D341Med (cell line): ENCODE data around the gene SIM2.
A peak's percentile ranks its signal among the peaks of the same experiment; 100 is the strongest.
"Not testable (repeated sequence)": the region's sequence is repeated elsewhere in the genome, so short reads cannot be mapped to it uniquely, and the experiment has no call there.

Experiments used
- DNase-seq: peaks from one replicate; pipeline ENCODE4 v3.0.0; 2012; ENCODE audit warnings: low spot score

The SIM2 gene

GRCh38 chr21:36698981-36699545 is at the start of gene SIM2:
TSS of gene SIM2 (plus strand) at chr21:36699115. CDS start at chr21:36699747, 632 bp downstream.
- peak; percentile 72 for DNase-seq

- DNase-seq, result no peak
Measured at GRCh38 chr21:36654324-36654723, 44.6 kb upstream of the SIM2 start.

DNA sequence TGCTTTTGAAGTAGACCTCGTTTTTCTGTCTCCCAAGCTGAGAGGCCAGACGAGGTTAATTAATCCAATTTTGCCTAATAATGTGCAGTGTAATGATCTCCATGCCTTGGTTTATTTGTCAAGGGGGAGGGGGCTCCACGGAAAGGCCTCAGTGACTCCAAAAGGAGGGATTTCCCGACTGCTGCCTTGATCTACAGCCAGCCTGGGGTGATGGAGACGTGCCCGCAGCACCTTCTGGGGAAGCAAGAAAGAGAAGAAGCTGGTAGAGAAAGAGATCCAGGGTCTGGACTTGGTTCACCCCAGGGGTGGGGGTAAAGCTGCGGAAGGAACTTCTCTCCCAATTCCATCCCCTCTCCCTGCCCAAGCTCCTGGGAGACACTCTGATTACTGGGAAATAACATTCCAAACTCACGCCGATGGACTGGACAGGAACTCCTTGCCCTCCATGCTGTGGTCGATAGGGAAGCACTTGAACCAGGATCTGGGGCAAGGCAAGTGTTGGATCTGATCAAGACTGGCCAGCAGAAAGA is 44.1 kb upstream of the SIM2 start:
- DNase-seq, result no peak

DNA sequence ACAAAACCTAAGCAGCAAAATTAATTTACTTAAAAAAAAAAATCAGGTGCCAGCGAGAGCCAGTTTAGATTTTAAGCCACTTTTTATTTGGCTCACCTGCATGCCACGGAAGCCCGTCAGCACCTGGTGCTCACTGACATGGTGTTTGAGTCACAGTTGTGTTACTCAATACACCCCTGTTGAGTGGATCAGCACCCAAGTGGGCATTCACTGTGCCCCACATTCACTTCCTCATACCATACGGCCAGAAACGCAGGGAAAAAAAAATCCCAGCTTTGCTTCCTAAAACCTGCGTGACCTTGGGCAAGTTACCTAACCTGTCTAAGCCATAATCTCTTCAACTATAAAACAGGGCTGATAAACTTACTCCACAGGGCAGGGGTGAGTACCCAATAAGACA is 42.8 kb upstream of the SIM2 start:
- DNase-seq, result no peak

GRCh38 chr21:36657290-36657689 is 41.6 kb upstream of the SIM2 start:
- DNase-seq, result not testable (repeated sequence)

GRCh38 chr21:36657999-36658398 is 40.9 kb upstream of the SIM2 start:
- DNase-seq, result no peak

GRCh38 chr21:36658926-36659325 is 40.0 kb upstream of the SIM2 start:
- no peak for DNase-seq

DNA sequence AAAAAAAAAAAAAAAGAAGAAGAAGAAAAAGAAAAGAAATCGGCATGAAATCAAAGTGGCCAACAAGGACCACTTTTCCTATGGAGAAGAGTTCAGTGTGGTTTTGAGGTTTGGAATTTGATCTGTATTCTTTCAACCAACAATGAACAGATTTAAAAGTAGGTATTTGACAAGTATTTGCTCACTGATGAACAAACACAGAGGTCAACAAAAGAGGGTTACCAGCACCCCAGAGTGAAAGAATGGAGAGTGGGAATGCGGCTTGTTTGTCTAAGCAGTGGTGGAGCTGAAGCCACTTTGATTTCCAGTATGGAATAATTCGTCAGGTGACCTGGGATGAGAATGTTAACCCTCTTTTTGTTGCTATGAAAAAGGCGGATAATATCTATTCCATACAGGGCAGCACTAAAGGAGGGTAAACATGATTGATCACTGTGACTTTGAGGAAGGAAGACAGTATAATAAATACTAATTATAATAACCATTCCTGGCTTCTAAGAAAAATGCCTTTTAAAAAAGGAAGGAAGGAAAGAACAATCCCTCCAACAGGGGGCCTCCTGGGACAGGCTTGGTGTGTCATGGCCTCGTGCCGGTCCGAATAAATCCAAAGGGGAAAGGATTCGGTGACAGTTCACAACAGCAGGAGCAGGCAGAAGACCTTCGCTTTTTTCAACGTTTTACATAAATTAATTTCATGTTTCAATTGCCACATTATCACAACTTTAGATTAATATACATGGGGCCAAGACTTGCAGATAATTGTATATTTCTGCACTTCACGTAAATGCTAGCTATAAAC is 37.2 kb upstream of the SIM2 start:
- no peak for DNase-seq

- no peak for DNase-seq
Measured at GRCh38 chr21:36663033-36663855, 35.7 kb upstream of the SIM2 start.

- no peak for DNase-seq
Measured at GRCh38 chr21:36664662-36664990, 34.3 kb upstream of the SIM2 start.

DNA sequence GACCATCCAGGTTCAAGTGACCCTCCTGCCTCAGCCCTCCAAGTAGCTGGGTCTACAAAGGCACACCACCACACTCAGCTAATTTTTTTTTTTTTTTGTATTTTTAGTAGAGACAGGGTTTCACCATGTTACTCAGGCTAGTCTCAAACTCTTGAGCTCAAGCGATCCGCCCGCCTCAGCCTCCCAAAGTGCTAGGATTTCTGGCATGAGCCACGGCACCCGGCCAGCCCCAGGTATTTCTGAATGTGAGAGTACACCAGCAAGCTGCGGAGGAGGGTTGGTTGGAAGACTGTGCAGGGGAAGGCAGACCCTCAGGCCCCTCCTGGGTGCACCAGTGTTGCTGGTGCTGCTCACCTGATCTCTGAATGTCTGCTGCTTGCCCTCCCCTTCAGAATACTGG is 33.1 kb upstream of the SIM2 start:
- DNase-seq, result no peak

DNA sequence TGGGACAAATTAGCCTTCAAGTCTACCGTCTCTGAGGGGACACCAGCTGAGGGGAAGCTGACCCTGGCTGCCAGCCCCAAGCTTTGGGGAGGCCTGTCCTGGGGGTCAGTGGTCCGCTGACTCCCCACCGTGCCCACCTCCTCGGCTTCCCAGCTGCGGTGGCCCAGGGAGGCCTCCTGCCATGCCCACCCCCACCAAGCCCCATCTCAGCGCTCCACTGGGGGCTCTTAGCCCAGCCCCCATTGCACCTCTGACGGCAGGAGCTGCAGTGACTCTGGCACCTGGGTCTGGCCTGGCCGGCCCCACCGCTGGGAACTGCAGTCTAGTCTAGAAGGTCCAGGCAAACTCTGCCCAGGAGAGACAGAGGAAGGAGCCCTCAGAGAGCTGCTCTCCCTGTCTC is 30.2 kb upstream of the SIM2 start:
- DNase-seq, result no peak

GRCh38 chr21:36671836-36672235 is 27.1 kb upstream of the SIM2 start:
- DNase-seq, result no peak

DNA sequence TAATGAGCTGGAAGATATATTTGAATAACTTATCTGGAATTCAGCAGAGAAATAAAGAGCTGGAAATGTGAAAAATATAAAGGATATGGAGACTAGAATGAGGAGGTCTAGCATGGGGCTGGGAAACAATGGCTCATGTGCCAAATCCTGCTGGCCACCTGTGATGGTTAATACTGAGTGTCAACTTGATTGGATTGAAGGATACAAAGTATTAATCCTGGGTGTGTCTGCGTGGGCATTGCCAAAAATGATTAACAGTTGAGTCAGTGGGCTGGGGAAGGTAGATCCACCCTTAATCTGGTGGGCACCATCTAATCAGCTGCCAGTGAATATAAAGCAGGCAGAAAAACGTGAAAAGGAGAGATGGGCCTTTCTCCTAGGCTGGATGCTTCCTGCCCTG is 26.6 kb upstream of the SIM2 start:
- DNase-seq, result not testable (repeated sequence)

DNA sequence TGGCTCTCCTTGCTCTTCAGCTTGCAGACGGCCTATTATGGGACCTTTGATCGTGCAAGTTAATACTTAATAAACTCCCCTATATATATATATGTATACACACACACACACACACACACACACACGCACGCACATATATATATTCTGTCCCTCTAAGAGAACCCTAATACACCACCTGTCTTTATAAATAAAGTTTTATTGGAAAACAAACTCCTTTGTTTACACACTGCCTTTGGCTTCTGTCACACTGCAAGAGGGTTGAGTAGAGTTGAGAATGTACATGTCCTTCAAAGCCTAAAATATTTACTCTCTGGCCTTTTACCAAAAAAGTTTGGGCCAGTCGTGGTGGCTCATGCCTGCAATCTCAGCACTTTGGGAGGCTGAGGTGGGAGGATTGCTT is 26.2 kb upstream of the SIM2 start:
- no peak for DNase-seq

DNA sequence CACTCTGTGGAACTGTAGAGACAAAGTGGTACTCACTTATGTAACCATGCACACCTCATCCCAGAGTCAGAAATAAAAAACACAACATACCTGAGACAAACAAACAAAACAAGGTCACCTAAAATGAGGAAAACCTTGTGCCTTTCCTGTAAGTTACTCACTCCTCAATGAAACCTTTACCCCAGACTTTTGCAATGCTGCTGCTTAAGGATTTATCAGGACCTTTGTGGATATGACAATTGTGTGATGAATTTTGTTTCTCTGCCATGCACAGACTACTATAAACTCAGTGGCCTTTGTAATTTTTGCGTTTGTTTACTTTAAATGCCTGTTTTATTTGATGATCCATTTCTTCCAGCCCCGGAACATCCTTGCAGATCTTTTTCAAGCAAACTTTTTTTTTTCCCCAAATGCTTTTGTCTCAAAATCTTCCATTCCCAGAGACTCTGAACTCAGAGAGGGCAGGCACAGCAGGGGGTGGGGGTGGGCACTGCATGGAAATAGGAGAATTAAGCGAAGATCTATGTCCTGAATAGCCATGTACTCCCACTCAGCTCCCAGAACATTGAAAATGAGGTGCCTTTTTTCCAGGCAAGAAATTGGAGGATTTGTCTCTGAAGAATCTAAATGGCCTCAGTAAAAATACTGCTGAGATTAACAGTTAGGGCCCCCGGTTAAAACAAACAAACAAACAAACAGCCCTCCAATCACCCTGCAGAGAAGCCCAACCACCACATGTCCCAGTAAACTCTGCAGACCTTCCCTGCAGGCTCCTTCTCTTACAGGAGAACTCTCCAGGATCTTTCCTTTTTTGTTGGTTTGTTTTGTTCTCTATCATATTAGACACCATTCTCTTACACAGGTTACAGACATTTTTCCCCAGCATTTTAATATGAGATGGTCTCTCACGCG is 22.6 kb upstream of the SIM2 start:
- DNase-seq, result no peak

DNA sequence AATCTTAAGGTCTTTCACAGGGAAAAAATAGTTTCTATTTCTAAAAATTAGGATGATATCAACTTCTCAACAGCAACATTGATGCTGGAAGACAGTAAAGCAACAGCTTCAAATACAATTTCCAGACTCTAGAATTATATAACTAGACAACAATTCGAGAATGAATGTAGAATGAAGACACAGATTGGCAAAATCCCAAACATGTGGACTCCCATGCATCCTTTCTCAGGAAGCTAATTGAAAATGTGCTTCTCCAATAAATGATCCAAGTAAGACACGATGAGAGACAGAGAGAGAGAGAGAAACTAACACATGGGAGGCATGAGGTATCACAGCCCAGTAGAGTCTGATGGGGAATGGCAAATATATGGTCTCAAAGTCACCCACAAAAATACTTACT is 21.5 kb upstream of the SIM2 start:
- no peak for DNase-seq

DNA sequence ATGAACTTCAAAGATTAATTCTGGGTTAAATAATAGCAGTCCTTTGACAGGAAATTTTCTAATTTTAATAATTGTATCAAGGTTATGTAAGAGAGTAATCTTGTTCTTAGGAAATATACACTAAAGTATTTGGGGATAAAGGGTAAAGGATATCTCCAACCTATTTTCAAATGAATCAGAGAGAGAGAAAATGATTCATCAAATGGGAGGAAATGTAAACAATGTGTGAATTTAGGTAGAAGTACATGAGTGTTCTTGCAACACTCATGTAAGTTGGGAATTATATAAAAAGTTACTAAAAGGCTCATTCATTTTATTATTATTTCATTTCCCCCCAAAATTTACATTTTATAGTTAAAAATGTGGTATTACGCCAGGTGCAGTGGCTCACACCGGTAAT is 20.4 kb upstream of the SIM2 start:
- DNase-seq, result no peak

DNA sequence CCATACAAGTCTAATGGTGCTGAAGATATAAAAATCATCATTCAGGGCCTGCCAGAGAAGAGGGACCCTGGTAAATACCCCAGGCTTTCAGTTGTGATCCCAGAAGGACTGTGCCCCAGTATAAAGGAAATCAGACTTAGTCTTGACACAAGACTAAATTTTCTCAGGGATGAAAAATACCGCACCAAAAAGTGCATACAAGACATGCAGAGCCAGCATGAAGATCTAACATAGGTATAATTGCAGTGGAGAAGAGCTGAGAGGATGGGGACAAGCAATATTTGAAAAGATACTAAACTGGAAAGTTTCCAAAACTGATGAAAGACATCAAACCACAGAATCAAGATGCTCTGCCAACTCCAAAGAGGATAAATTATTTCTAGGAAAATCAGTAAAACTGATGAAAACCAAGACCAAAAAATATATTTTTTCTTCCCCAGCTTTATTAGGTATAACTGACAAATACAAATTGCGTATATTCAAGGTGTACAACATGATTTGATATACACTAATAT is 17.7 kb upstream of the SIM2 start:
- DNase-seq, result no peak

- no peak for DNase-seq
Measured at GRCh38 chr21:36684957-36685714, 13.8 kb upstream of the SIM2 start.

- DNase-seq, result no peak
Measured at GRCh38 chr21:36686955-36687354, 12.0 kb upstream of the SIM2 start.
